Measurements from ENCODE around the gene ADAMTSL5. TPM values are rescaled to one million over a fixed set of nuclear protein-coding genes. Genes with fewer than 3 reads are reported as not detected.

ADAMTSL5 gene
- total RNA-seq, 4 donors from 2014 or later: 2.6 to 3.7 (median 2.7) TPM; not detected in 1

GRCh38 chr19:1466461-1467214 is 46.2 kb downstream of the ADAMTSL5 start:
- intact Hi-C loops (cut with DNase I; ENCODE audit: low total_unique reads): no loop called here
- TF ChIP-seq CTCF (IDR thresholded peaks at IDR 0.05) (no peak), POLR2AphosphoS5 (IDR thresholded peaks at IDR 0.05) (no peak), POLR2A (IDR thresholded peaks at IDR 0.05) (no peak), EP300 (IDR thresholded peaks at IDR 0.05; ENCODE audit: low read depth) (no peak)
- no peaks in the 10 kb centered on the region for H3K9me3 ChIP-seq
- in situ Hi-C loops (cut with MboI; ENCODE audit: low pct_ligation_motif_present in 1 of 4, low pct_unique_long_range_greater_than_20kb in 1 of 4, low sequenced_read_pairs in 3 of 4): no loop called here
- H3K4me1 ChIP-seq: peaks cover 33 to 58% (median 50%) of the 10 kb centered on the region in 4 donors
- no peak overlapping the region for H3K27ac ChIP-seq
- H3K36me3 ChIP-seq: no peaks in the 10 kb centered on the region
- no peak overlapping the region for H3K4me3 ChIP-seq
- no peak for DNase-seq
- peaks cover 72% of the 10 kb centered on the region for H3K27me3 ChIP-seq
- 56% methylated on average over 48 of the region's 70 CpGs; no CpG with 5 or more reads in 1 of the 2 donors for WGBS, 2 donors (ENCODE audit: low coverage in 1 of 2)

- Histone ChIP-seq H3K9me3 (no peaks in the 10 kb centered on the region), H3K4me3 (peak overlapping the region in 1 of 4 donors; percentile 11), H3K36me3 (no peaks in the 10 kb centered on the region), H3K4me1 (peaks cover 28 to 52% (median 45%) of the 10 kb centered on the region in 4 donors), H3K27ac (no peak overlapping the region), H3K27me3 (peaks cover 66% of the 10 kb centered on the region)
- WGBS, 2 donors (ENCODE audit: low coverage in 1 of 2): 55% methylated on average over 32 of the region's 41 CpGs; no CpG with 5 or more reads in 1 of the 2 donors
- intact Hi-C loops (cut with DNase I; ENCODE audit: low total_unique reads): no loop called here
- TF ChIP-seq POLR2AphosphoS5 (IDR thresholded peaks at IDR 0.05): no peak
- TF ChIP-seq CTCF (IDR thresholded peaks at IDR 0.05): peak in 1 of 5 experiments; percentile 4
- TF ChIP-seq EP300 (IDR thresholded peaks at IDR 0.05; ENCODE audit: low read depth): no peak
- in situ Hi-C loops (cut with MboI; ENCODE audit: low pct_ligation_motif_present in 1 of 4, low pct_unique_long_range_greater_than_20kb in 1 of 4, low sequenced_read_pairs in 3 of 4): no loop called here
- no peak for DNase-seq
These were observed 46.8 kb downstream of the ADAMTSL5 start for GRCh38 chr19:1466018-1466460.

GRCh38 chr19:1465191-1466016 is 47.4 kb downstream of the ADAMTSL5 start:
- peaks cover 59% of the 10 kb centered on the region for H3K27me3 ChIP-seq

More at GRCh38 chr19:1465191-1466016, 47.4 kb downstream of the ADAMTSL5 start:
- intact Hi-C loops (cut with DNase I; ENCODE audit: low total_unique reads) (no loop called here), in situ Hi-C loops (cut with MboI; ENCODE audit: low pct_ligation_motif_present in 1 of 4, low pct_unique_long_range_greater_than_20kb in 1 of 4, low sequenced_read_pairs in 3 of 4) (no loop called here)
- H3K27ac ChIP-seq: no peak overlapping the region
- no peaks in the 10 kb centered on the region for H3K36me3 ChIP-seq
- H3K4me3 ChIP-seq: peak overlapping the region in 1 of 4 donors; percentile 11
- no peak for TF ChIP-seq EP300 (IDR thresholded peaks at IDR 0.05; ENCODE audit: low read depth)
- peak; percentile 38 to 77 (median 54) for TF ChIP-seq CTCF (IDR thresholded peaks at IDR 0.05)
- 55% methylated on average over 43 of the region's 83 CpGs; no CpG with 5 or more reads in 1 of the 2 donors for WGBS, 2 donors (ENCODE audit: low coverage in 1 of 2)
- H3K9me3 ChIP-seq: no peaks in the 10 kb centered on the region
- H3K4me1 ChIP-seq: peaks cover 23 to 46% (median 38%) of the 10 kb centered on the region in 4 donors
- DNase-seq: peak; percentile 45

Data from transverse colon (tissue), 4 donors.